Pulmonary artery endothelial cell (primary cell): ENCODE measurements around the gene MOXD1. TPM values are rescaled to one million over a fixed set of nuclear protein-coding genes. Genes with fewer than 3 reads are reported as not detected.
"Not testable (repeated sequence)": the region's sequence is repeated elsewhere in the genome, so short reads cannot be mapped to it uniquely, and the experiment has no call there.

ENCODE experiments used
- DNase-seq: peaks from one replicate; pipeline ENCODE4 v3.0.0-alpha.2; 2011; ENCODE audit warnings: low read depth, low spot score
- total RNA-seq: library from RNA; depleted of rRNA; stranded (reverse); fragments of >200 nt; gene quantifications from 2 replicates; pipeline ENCODE4 v1.2.3, GENCODE V29; 2014

MOXD1 gene
- total RNA-seq, 1 donor from 2014 or later = 0.07 TPM

- DNase-seq = no peak
These were observed 46.6 kb downstream of the MOXD1 start for GRCh38 chr6:132354517-132355167.

GRCh38 chr6:132351986-132352385 is 49.3 kb downstream of the MOXD1 start:
- not testable (repeated sequence) for DNase-seq

GRCh38 chr6:132348231-132348630 is 53.0 kb downstream of the MOXD1 start:
- DNase-seq = no peak

DNA sequence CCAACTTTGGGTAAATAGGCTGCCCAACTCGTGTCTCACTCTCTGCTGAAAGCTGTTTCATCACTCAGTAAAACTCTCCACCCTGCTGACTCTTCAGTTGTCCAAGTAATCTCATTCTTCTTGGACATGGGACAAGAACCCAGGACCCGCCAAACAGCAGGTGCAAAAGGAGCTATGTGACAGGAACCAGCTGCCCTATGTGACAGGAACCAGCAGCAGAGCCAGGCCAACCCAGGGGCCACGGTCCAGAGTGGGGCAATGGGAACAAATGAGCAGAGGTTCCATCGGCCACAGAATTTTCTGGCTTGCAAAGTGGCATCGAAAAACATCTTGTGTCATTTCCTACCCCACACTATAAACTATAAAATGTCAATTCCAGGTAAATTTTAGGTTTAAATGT is 56.5 kb downstream of the MOXD1 start:
- DNase-seq = no peak

DNA sequence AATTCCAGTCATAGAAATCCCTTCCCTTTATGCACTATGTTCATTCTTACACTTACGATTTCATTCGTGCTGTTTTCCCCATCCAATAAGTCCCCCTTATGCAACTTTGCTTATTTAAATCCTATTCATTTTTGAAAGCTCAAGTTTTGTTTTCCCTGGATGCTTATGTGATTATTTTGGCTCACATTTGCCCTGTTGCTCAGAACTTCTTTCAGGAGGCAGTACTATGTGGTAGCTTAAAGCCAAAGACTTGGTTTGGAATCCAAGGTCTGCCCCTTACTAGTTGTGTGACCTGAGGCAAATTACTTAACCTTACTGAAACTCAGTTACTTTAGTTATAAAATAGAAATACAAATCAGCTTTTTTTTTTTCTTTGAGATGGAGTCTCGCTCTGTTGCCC is 59.6 kb downstream of the MOXD1 start:
- DNase-seq = no peak

DNA sequence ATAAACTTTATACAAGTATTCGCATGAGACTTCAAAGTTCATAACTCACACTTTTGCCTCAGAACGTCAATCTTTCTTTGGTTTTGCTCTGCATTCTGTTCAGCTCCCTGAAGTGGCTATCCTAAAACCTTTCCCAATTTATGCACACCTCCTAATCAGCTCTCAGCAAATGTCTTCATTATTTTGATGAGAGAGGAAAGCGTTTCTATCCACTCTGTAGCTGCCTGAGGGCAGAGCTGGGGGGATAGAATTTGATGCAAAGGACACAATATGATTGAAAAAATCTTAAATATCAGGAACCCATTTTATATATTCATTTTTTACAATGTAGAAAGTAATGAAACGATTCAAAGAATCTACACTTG is 66.8 kb downstream of the MOXD1 start:
- DNase-seq = no peak

DNA sequence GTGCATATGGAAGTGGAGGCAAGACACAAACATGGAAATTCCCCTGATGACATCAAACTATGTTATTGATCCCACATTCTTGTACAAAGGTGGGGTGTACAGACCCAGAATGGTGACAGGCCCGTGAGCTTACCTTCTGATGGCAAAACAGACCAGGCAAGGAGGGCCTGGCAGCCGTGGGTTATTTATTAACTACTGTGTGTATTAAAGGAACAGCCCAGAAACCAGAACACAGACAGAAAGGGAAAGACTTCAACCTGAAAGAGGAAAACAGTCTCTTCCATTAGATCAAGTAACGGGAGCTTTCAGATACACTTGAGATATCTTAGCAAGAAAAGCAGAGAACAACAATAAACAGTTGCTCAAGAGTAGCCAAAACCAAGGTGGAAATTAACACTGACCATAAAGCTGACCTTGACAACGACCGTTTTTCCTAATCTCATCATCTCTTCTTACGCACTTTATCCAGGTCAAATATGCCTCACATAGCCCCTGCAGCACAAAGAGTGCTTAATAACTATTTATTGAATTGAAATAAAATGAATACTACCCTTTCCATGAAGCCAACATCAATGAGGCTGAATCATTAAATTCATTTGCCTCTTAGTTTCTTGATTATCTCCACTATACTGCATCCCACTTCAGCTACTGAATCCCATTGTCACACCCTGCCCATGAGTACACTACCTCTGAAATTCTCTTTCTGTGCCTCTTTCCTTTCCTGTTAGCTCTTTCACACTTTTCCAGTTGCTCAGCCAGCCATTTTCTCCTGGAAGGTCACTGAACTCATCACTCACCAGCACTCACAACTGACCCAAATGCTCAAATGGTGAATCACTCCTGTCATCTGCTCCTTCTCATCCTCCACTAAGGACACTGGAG is 67.4 kb downstream of the MOXD1 start:
- DNase-seq = peak; percentile 56

DNA sequence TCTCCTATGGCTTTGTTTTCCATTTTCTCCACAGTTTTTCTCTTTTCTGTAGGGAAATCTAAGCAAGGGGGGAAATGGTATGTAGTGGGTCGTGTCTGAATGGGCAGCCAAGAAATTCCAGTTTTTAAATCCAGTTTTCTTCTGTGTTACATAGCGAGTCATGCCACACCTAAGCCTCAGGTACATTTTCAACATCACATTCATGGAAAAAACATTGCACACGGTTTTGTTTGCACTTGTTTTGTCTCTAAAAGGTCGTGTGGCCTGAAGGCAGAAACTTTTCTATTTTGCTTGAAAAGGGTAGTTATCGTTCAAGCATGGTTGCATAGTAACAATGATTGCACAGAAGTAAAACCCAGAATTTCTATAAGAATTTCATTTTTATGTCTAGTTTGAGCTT is 70.5 kb downstream of the MOXD1 start:
- DNase-seq = no peak

GRCh38 chr6:132322398-132322797 is 78.9 kb downstream of the MOXD1 start:
- no peak for DNase-seq

GRCh38 chr6:132320007-132320406 is 81.3 kb downstream of the MOXD1 start:
- no peak for DNase-seq

DNA sequence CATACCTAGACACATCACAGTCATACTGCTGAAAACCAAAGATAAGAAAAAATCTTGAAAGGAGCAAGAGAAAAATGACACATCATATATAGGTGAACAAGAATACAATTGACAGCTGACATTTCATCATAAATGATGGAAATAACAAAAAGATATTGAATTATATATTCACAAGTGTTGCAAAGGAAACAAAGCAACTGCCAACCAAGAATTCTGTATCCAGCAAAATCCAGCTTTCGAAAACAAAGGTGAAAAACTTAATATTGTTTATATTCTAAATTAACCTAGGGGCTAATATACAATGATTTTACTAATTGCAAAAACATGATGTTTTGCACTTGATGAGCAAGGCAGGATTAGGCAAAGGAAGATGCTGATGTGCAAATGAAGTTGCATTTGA is 84.3 kb downstream of the MOXD1 start:
- DNase-seq = no peak

GRCh38 chr6:132314432-132314831 is 86.8 kb downstream of the MOXD1 start:
- no peak for DNase-seq

DNA sequence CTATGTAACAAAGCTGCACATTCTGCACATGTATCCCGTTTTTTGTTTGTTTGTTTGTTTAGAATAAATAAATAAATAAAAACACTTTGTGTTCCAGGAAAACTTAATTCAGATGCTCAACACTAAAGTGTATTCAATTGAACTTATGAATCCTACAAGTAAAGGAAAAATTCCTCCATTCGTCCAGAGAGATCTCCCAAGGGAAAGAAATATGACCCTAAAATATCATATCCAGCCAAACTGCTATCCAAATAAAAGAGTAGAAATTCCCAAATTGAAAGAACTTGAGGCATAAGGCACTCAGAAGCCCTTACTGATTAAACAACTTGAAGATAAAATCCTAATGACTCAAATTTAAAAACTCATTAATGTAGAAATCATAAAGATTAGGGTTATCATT is 90.4 kb downstream of the MOXD1 start:
- no peak for DNase-seq

DNA sequence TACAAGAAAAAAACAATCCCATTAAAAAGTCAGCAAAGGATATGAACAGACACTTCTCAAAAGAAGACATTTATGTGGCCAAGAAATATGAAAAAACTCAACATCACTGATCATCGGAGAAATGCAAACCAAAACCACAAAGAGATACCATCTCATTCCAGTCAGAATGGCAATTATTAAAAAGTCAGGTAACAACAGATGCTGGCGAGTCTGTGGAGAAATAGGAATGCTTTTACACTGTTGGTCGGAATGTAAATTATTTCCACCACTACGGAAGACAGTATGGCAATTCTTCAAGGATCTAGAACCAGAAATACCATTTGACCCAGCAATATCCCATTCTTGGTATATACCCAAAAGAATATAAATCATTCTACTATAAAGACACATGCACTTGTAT is 91.1 kb downstream of the MOXD1 start:
- DNase-seq = not testable (repeated sequence)

DNA sequence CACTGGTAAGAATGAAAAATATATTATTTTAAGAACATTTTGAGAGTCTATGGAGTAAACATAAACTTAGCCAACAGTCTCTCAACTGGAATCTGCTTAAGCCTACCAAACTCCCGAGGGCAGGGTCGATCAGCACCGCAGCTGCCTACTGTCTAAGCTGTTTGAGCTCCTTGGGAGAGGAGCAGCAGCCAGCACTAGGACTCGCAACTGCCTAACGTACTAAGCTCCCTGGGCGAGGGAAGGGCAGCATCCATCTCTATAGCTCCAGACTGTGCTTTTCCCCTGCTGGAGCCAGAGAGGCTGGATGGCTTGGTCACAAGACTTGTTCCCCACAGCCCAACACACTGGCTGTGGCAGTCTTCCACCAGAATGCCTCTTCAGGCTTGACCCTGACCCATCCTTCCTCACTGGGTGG is 96.4 kb downstream of the MOXD1 start:
- no peak for DNase-seq

GRCh38 chr6:132300323-132300949 is 100.8 kb downstream of the MOXD1 start:
- DNase-seq = peak; percentile 15

DNA sequence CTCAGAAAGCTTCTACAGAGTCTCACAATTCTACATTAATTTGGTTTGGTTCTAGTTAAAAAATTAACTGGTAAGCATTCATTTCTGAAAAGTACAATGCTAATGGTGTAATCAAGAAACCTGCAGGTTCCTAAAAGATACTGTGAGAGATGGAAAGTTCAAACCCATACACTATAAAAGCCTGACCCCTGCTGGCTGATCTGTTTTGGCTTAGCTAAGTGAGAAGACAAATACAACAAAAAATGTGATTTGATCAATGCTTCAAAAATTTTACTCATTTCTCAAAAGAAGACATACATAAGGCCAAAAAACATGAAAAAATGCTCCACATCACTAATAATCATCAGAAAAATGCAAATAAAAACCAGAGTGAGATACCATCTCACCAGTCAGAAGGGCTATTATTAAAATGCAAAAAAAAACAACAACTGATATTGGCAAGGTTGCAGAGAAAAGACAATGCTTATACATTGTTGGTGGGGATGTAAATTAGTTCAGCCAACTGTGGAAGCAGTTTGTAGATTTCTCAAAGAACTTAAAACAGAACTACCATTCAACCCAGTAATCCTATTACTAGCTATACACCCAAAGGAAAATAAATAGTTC is 102.8 kb downstream of the MOXD1 start:
- DNase-seq = no peak

DNA sequence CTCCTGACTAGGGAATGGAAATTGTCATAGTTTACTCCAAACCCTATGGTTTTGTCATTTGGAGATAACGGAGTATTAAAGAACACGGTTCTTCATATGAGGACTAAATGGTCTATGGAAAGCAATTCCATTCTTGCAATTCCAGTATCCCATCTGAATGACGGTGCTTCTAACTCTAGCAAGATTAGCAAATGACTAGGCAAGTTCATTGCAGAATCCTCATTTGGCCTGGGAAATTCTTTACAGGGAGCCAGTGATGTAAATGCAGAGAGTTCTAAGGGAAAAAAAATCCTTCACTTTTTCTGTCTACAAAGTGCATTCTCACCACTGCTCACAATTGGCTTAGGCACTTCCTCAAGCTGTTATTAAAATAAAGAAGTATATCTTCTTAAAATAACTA is 111.5 kb downstream of the MOXD1 start:
- no peak for DNase-seq

GRCh38 chr6:132287101-132287500 is 114.2 kb downstream of the MOXD1 start:
- no peak for DNase-seq

DNA sequence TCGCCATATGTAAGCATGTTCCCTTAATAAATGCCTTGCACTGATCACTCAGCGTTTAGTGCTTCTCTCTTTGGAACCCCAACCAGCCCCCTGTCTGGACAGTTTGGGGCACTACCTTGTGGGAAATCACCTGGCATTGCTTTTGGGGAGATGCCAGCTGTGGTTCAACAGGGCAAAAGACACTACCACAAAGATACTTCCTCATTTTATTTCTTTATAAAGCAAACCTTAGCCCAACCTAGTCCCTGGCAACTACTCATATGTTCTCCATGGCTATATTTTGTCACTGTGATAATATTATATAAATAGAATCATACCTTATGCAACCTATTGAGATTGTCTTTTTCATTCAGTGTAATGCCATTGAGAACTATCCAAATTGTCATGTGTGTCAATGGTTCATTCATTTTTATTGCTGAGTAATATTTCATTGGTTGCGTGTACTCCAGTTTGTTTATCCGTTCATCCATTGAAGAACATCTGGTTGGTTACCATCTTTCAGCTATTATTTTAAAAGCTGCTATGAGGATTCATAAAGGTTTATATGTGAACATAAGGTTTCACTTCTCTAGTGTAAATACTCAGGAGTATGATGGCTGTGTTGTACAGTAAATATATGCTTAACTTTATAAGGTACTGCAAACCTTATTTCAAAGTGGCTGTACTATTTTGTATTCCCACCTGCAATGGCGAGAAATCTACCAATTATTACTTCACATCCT is 114.8 kb downstream of the MOXD1 start:
- no peak for DNase-seq

DNA sequence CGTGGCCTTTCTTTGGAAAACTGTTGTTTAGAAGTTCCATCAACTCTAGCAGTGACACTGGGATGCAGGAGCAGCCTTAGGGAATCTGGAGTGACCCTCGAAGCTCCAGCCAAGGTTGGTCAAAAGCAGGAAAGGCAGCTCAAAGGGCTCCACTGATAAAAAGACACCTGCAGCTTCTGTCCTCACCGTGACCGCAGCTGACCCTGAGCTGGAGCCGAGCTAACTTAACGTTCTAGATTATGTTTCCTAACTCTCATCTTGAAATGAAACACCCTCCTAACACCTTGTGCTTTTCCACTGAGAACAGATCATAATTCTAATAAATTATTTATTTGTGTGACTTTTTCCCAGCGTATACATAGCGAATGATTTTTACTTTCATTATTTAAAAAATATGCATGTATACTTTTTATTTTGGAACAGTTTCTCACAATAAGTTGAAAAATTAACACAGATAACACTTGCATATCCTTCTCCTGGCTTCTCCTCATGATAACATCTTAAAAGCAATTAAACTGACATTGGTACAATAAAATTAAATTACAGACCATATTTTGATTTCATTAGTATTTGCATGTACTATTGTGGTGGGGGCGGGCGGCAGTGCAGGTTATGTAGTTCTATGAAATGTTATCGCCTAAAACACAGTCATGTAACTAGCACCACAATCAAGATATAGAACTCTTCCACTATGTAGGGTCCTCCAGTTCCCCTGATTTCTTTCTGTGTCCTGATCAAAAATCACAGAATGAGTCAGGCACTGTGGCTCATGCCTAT is 116.1 kb downstream of the MOXD1 start:
- DNase-seq = no peak
